Ishikawa (cell line): Measurements from ENCODE around the gene TOMT.
"Not testable (repeated sequence)": the region's sequence is repeated elsewhere in the genome, so short reads cannot be mapped to it uniquely, and the experiment has no call there.

Source experiments
- CEBPB ChIP-seq: IDR thresholded peaks from 2 replicates; pipeline ENCODE4 v1.6.1; 2012
- CREB1 ChIP-seq: IDR thresholded peaks from 2 replicates; pipeline ENCODE4 v1.6.1; 2012; ENCODE audit warnings: low read depth
- EGR1 ChIP-seq: IDR thresholded peaks from 2 replicates; pipeline ENCODE4 v1.6.1; 2012
- EP300 ChIP-seq: IDR thresholded peaks from 2 replicates; pipeline ENCODE4 v1.6.1; 2012; ENCODE audit warnings: borderline replicate concordance
- FOXM1 ChIP-seq: IDR thresholded peaks from 2 replicates; pipeline ENCODE4 v1.6.1; 2012; ENCODE audit warnings: low read depth, borderline replicate concordance
- NFIC ChIP-seq: IDR thresholded peaks from 2 replicates; pipeline ENCODE4 v1.6.1; 2012
- RAD21 ChIP-seq: IDR thresholded peaks from 2 replicates; pipeline ENCODE4 v1.6.1; 2012; ENCODE audit warnings: low read depth
- REST ChIP-seq: IDR thresholded peaks from 2 replicates; pipeline ENCODE4 v1.6.1; 2012; ENCODE audit warnings: low read depth, mild to moderate bottlenecking
- TAF1 ChIP-seq: IDR thresholded peaks from 2 replicates; pipeline ENCODE4 v1.6.1; 2012; ENCODE audit warnings: low read depth, mild to moderate bottlenecking
- TCF12 ChIP-seq: IDR thresholded peaks from 2 replicates; pipeline ENCODE4 v1.6.1; 2012; ENCODE audit warnings: low read depth
- TEAD4 ChIP-seq: IDR thresholded peaks from 2 replicates; pipeline ENCODE4 v1.6.1; 2012
- YY1 ChIP-seq: IDR thresholded peaks from 2 replicates; pipeline ENCODE4 v1.6.1; 2012; ENCODE audit warnings: low read depth
- ZBTB7A ChIP-seq: IDR thresholded peaks from 2 replicates; pipeline ENCODE4 v1.6.1; 2012; ENCODE audit warnings: low read depth
- TF ChIP-seq, protein P1 (sequence below): IDR thresholded peaks from 2 replicates; pipeline ENCODE4 v1.6.1; 2012
- TF ChIP-seq, protein P2 (sequence below): IDR thresholded peaks from 2 replicates; pipeline ENCODE4 v1.6.1; 2012

The TOMT gene

DNA sequence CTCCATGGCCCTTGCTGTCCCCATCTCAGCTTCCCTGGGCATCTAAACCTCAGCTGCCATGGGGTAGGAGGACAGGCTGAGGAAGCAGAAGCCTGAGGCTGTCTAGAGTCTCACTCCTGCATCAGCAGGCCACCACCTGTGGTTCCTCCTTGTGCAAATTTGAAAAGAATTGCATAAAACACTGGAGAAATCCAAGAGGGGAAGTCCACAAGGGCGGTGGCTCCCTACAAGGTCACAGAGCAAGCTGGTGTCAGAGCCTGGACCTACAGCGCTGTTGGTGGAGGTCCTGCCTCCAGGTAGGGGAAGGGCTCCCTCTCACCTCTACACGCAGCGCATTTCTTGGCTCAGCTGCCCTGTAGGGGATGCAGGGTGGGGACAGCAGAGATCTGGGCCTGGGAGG lies 29.7 kb downstream of the TOMT start, which contains the start of gene FOLR3:
TSS of gene FOLR3 (plus strand) at position 253 of the 400 bp plus-strand sequence. CDS start 228 bp downstream, outside the sequence.
- not testable (repeated sequence) for TF ChIP-seq RAD21, CEBPB
- TF ChIP-seq, protein P1, sequence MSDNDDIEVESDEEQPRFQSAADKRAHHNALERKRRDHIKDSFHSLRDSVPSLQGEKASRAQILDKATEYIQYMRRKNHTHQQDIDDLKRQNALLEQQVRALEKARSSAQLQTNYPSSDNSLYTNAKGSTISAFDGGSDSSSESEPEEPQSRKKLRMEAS, result not testable (repeated sequence)

- no peak for TF ChIP-seq CREB1
- TF ChIP-seq YY1, result no peak
- TF ChIP-seq, protein P2, sequence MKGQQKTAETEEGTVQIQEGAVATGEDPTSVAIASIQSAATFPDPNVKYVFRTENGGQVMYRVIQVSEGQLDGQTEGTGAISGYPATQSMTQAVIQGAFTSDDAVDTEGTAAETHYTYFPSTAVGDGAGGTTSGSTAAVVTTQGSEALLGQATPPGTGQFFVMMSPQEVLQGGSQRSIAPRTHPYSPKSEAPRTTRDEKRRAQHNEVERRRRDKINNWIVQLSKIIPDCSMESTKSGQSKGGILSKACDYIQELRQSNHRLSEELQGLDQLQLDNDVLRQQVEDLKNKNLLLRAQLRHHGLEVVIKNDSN, result no peak
- TF ChIP-seq TAF1, result no peak
- TF ChIP-seq REST, result no peak
- TF ChIP-seq CEBPB, result peak; percentile 81
- no peak for TF ChIP-seq EGR1
- no peak for TF ChIP-seq NFIC
- no peak for TF ChIP-seq ZBTB7A
- TF ChIP-seq TEAD4, result no peak
- peak; percentile 21; the same call in 1 of the 2 replicates for TF ChIP-seq FOXM1
- TF ChIP-seq TCF12, result no peak
- TF ChIP-seq RAD21, result no peak
Observed at GRCh38 chr11:72135891-72136683, 30.4 kb downstream of the TOMT start.

DNA sequence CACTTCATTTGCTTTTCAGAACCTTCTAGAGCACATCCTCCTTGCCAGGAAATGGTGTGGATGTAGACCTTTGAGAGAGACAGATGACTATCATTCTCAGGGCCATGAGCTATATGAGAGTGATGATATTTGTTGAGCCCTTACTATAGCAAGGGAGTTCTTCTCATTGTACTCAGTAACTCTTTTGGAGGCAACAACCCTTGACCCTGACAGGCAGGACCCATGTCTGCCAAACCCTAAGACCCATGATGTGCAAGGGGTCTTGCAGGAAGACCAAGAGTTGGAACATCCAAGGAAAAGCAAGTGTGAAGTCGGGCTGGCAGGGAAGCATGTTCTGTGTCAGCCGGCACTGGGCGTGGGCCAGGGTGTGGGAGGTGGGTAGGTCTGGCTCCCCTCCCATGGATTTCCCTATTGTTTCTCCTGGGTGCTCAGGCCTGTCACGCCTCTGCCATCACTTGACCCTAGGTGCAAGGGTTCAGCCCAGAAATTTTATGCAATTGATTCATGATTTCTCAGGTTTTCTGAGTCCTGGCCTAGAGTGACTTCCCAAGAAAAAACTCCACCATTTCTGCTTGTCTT lies 31.0 kb downstream of the TOMT start:
- TF ChIP-seq, protein P1, result 0 out of 2 replicates have a peak, but pooled peaks have one; percentile 12
- no peak for TF ChIP-seq TEAD4

GRCh38 chr11:72138821-72139390 lies 33.2 kb downstream of the TOMT start:
- TF ChIP-seq YY1 (no peak), ZBTB7A (no peak), CEBPB (no peak), EGR1 (no peak), REST (no peak)

GRCh38 chr11:72139500-72139899 lies 33.8 kb downstream of the TOMT start:
- TF ChIP-seq EGR1 (no peak), NFIC (no peak), CREB1 (no peak), YY1 (no peak), TEAD4 (no peak), RAD21 (no peak), TCF12 (no peak), CEBPB (no peak), ZBTB7A (no peak), TAF1 (no peak), EP300 (no peak)
- TF ChIP-seq, protein P1, result no peak

DNA sequence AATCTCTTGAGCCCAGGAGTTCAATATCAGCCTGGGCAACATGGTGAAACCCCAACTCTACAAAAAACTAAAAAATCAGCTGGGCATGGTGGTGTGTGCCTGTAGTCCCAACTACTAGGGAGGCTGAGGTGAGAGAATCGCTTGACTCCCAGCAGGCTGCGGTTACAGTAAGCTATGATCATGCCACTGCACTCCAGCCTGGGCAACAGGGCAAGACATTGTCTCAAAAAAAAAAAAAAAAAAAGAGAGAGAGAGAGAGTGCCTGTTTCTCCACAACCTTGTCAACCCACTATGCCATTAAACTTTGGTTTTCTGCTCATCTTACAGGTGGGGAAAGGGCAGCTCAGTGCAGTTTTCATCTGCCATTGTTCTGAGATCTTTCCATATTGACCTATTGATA lies 34.9 kb downstream of the TOMT start:
- TF ChIP-seq TAF1, result no peak
- no peak for TF ChIP-seq RAD21
- TF ChIP-seq ZBTB7A, result no peak
- no peak for TF ChIP-seq EGR1
- TF ChIP-seq CREB1, result no peak
- TF ChIP-seq, protein P2, result no peak
- no peak for TF ChIP-seq NFIC
- TF ChIP-seq TEAD4, result no peak
- TF ChIP-seq FOXM1, result no peak
- TF ChIP-seq, protein P1, result no peak
- no peak for TF ChIP-seq TCF12
- no peak for TF ChIP-seq REST
- TF ChIP-seq EP300, result no peak
- TF ChIP-seq YY1, result no peak
- no peak for TF ChIP-seq CEBPB
